WTC11 (cell line): ENCODE measurements around the gene PMF1. TPM values are rescaled to one million over a fixed set of nuclear protein-coding genes. Genes with fewer than 3 reads are reported as not detected.

Source experiments
- ATAC-seq: fragments of 200-7000 bp; cut with Tn5 transposase; 2 replicates; pipeline ENCODE4 v1.10.0; 2021; ENCODE audit warnings: mild to moderate bottlenecking, moderate library complexity
- CTCF ChIA-PET: fragments of 300-600 bp; sonication (Branson Sonifier 250); formaldehyde crosslinking; loops from one replicate; lab custom pipeline; 2021; ENCODE audit warnings: antibody characterized with exemption; lab: Charles Lee
- POLR2A ChIA-PET: fragments of 350-600 bp; sonication (Branson Sonifier 250); formaldehyde crosslinking; loops from one replicate; lab custom pipeline; 2021; ENCODE audit warnings: antibody characterized with exemption; lab: Charles Lee
- DNase-seq: peaks from one replicate; pipeline ENCODE4 v3.0.0; 2021; ENCODE audit warnings: low spot score
- H3K27ac Mint-ChIP-seq: 2 replicates; pipeline ENCODE4 v1.8.0; 2021; ENCODE audit warnings: mixed read lengths
- H3K27me3 Mint-ChIP-seq: 2 replicates; pipeline ENCODE4 v1.8.0; 2021; ENCODE audit warnings: low read depth, mild to moderate bottlenecking, moderate library complexity, mixed read lengths
- H3K36me3 Mint-ChIP-seq: 2 replicates; pipeline ENCODE4 v1.8.0; 2021; ENCODE audit warnings: mixed read lengths
- H3K4me1 Mint-ChIP-seq: 2 replicates; pipeline ENCODE4 v1.8.0; 2022; ENCODE audit warnings: mixed read lengths
- H3K4me3 Mint-ChIP-seq: 2 replicates; pipeline ENCODE4 v1.8.0; 2021; ENCODE audit warnings: mild to moderate bottlenecking, moderate library complexity, mixed read lengths
- H3K9me3 Mint-ChIP-seq: 2 replicates; pipeline ENCODE4 v1.8.0; 2021; ENCODE audit warnings: mixed read lengths
- ATF1 ChIP-seq: sonication (generic); formaldehyde crosslinking; IDR thresholded peaks from 2 replicates; pipeline ENCODE4 v1.8.1; 2023; ENCODE audit warnings: mild to moderate bottlenecking, moderate library complexity, missing genetic modification reagents
- CREB1 ChIP-seq: sonication (generic); formaldehyde crosslinking; IDR thresholded peaks from 2 replicates; pipeline ENCODE4 v1.8.0; 2023; ENCODE audit warnings: mild to moderate bottlenecking, missing genetic modification reagents
- FOXJ3 ChIP-seq: sonication (generic); formaldehyde crosslinking; IDR thresholded peaks from 2 replicates; pipeline ENCODE4 v1.9.0; 2021; ENCODE audit warnings: missing genetic modification reagents, mild to moderate bottlenecking, borderline replicate concordance
- FOXK1 ChIP-seq: sonication (generic); formaldehyde crosslinking; IDR thresholded peaks from 2 replicates; pipeline ENCODE4 v1.8.0; 2022; ENCODE audit warnings: mild to moderate bottlenecking, moderate library complexity, missing genetic modification reagents
- JAZF1 ChIP-seq: fragments of 250-450 bp; sonication (Bioruptor Pico); IDR thresholded peaks from 2 replicates; pipeline ENCODE4 v1.9.0; 2021; ENCODE audit warnings: moderate library complexity, mild to moderate bottlenecking, inconsistent platforms
- NR1H2 ChIP-seq: sonication (generic); formaldehyde crosslinking; IDR thresholded peaks from 2 replicates; pipeline ENCODE4 v1.9.0; 2021; ENCODE audit warnings: mild to moderate bottlenecking, moderate library complexity, missing genetic modification reagents
- PREB ChIP-seq: sonication (generic); formaldehyde crosslinking; IDR thresholded peaks from 2 replicates; pipeline ENCODE4 v1.8.1; 2022; ENCODE audit warnings: mild to moderate bottlenecking, missing genetic modification reagents, moderate library complexity, borderline replicate concordance
- RELA ChIP-seq: sonication (generic); formaldehyde crosslinking; IDR thresholded peaks from 2 replicates; pipeline ENCODE4 v1.8.1; 2022; ENCODE audit warnings: missing genetic modification reagents, mild to moderate bottlenecking, borderline replicate concordance
- SMAD4 ChIP-seq: sonication (generic); formaldehyde crosslinking; IDR thresholded peaks from 2 replicates; pipeline ENCODE4 v1.8.0; 2022; ENCODE audit warnings: mild to moderate bottlenecking, missing genetic modification reagents
- ZBTB21 ChIP-seq: sonication (generic); formaldehyde crosslinking; IDR thresholded peaks from 2 replicates; pipeline ENCODE4 v1.8.1; 2023; ENCODE audit warnings: mild to moderate bottlenecking, missing genetic modification reagents, borderline replicate concordance
- ZNF281 ChIP-seq: sonication (generic); formaldehyde crosslinking; IDR thresholded peaks from 2 replicates; pipeline ENCODE4 v1.8.0; 2023; ENCODE audit warnings: mild to moderate bottlenecking, missing genetic modification reagents
- ZNF317 ChIP-seq: sonication (generic); formaldehyde crosslinking; IDR thresholded peaks from 2 replicates; pipeline ENCODE4 v1.8.1; 2023; ENCODE audit warnings: low read depth, mild to moderate bottlenecking, moderate library complexity, missing genetic modification reagents, borderline replicate concordance
- ZNF423 ChIP-seq: fragments of 250-450 bp; sonication (Bioruptor Pico); IDR thresholded peaks from 2 replicates; pipeline ENCODE4 v2.1.2; 2022; ENCODE audit warnings: mild to moderate bottlenecking, moderate library complexity
- ZSCAN18 ChIP-seq: fragments of 250-450 bp; sonication (Bioruptor Pico); IDR thresholded peaks from 2 replicates; pipeline ENCODE4 v2.1.2; 2022; ENCODE audit warnings: mild to moderate bottlenecking, moderate library complexity
- total RNA-seq: library from RNA; stranded (reverse); gene quantifications from 3 replicates; pipeline ENCODE4 v1.2.3, GENCODE V29; 2021
- TF ChIP-seq, protein P1 (sequence below): sonication (generic); formaldehyde crosslinking; IDR thresholded peaks from 2 replicates; pipeline ENCODE4 v1.8.0; 2022; ENCODE audit warnings: missing genetic modification reagents
- TF ChIP-seq, protein P2 (sequence below): sonication (generic); formaldehyde crosslinking; IDR thresholded peaks from 2 replicates; pipeline ENCODE4 v1.8.1; 2023; ENCODE audit warnings: mild to moderate bottlenecking, missing genetic modification reagents, moderate library complexity
- TF ChIP-seq, protein P3 (sequence below): fragments of 250-450 bp; sonication (Bioruptor Pico); IDR thresholded peaks from 2 replicates; pipeline ENCODE4 v1.8.0; 2021; ENCODE audit warnings: mild to moderate bottlenecking

The PMF1 gene
- total RNA-seq, 1 experiment from 2014 or later: 129 TPM

GRCh38 chr1:156194300-156194652 is 18.5 kb upstream of the PMF1 start (continued):
- TF ChIP-seq ZBTB21 (CRISPR knock-in tag) (no peak), ZNF423 (no peak), JAZF1 (no peak), CREB1 (CRISPR knock-in tag) (no peak), NR1H2 (CRISPR knock-in tag) (no peak)

GRCh38 chr1:156195853-156196252 is 17.0 kb upstream of the PMF1 start:
- no peak for TF ChIP-seq RELA (CRISPR knock-in tag)
- TF ChIP-seq, protein P1, sequence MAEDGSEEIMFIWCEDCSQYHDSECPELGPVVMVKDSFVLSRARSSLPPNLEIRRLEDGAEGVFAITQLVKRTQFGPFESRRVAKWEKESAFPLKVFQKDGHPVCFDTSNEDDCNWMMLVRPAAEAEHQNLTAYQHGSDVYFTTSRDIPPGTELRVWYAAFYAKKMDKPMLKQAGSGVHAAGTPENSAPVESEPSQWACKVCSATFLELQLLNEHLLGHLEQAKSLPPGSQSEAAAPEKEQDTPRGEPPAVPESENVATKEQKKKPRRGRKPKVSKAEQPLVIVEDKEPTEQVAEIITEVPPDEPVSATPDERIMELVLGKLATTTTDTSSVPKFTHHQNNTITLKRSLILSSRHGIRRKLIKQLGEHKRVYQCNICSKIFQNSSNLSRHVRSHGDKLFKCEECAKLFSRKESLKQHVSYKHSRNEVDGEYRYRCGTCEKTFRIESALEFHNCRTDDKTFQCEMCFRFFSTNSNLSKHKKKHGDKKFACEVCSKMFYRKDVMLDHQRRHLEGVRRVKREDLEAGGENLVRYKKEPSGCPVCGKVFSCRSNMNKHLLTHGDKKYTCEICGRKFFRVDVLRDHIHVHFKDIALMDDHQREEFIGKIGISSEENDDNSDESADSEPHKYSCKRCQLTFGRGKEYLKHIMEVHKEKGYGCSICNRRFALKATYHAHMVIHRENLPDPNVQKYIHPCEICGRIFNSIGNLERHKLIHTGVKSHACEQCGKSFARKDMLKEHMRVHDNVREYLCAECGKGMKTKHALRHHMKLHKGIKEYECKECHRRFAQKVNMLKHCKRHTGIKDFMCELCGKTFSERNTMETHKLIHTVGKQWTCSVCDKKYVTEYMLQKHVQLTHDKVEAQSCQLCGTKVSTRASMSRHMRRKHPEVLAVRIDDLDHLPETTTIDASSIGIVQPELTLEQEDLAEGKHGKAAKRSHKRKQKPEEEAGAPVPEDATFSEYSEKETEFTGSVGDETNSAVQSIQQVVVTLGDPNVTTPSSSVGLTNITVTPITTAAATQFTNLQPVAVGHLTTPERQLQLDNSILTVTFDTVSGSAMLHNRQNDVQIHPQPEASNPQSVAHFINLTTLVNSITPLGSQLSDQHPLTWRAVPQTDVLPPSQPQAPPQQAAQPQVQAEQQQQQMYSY (CRISPR knock-in tag): peak; percentile 75
- ChIA-PET CTCF (interaction anchor here (1.1 kb wide), 1 partner anchor 50 kb away, joined by 3 read pairs; no protein-coding TSS in a partner anchor), POLR2A (no interaction called here)
- H3K4me3 Mint-ChIP-seq: peak overlapping the region; percentile 99
- no peaks in the 10 kb centered on the region for H3K9me3 Mint-ChIP-seq
- H3K4me1 Mint-ChIP-seq: peaks cover 35% of the 10 kb centered on the region
- H3K36me3 Mint-ChIP-seq: peaks cover 9% of the 10 kb centered on the region
- no peaks in the 10 kb centered on the region for H3K27me3 Mint-ChIP-seq
- H3K27ac Mint-ChIP-seq: peak overlapping the region; percentile 73; the same call in 1 of the 2 replicates
- DNase-seq (no peak), ATAC-seq (no peak)

DNA sequence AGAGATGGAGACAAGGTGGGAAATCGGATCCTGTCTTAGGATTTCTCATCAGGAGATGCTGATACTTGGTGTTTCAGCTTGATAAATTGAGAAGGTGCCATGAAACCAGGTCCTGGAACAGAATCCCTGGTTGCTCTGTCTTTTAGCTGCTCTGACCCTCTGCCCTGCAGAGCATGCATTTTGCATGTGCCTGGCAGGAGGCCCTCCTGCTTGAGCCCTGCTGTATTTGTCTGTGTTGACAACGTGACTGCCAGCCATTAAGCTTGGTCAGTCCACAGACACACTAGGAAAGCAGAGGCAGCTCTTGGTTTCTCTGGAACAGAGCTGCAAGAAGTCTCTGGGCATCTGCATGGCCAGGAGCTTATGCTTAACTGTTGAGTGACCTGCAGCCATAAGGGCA is 16.4 kb upstream of the PMF1 start:
- TF ChIP-seq SMAD4 (CRISPR knock-in tag) (no peak), FOXK1 (CRISPR knock-in tag) (no peak), NR1H2 (CRISPR knock-in tag) (no peak), ATF1 (CRISPR knock-in tag) (no peak), ZNF281 (CRISPR knock-in tag) (no peak), ZNF317 (no peak)
- TF ChIP-seq, protein P2, sequence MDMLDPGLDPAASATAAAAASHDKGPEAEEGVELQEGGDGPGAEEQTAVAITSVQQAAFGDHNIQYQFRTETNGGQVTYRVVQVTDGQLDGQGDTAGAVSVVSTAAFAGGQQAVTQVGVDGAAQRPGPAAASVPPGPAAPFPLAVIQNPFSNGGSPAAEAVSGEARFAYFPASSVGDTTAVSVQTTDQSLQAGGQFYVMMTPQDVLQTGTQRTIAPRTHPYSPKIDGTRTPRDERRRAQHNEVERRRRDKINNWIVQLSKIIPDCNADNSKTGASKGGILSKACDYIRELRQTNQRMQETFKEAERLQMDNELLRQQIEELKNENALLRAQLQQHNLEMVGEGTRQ (CRISPR knock-in tag): no peak
- ChIA-PET POLR2A (interaction anchor here (1.8 kb wide), 1 partner anchor 16 kb away, joined by 10 read pairs; the partner anchor contains the start of gene PMF1), CTCF (interaction anchor here (0.7 to 1.1 kb wide), 2 partner anchors 16 to 51 kb away, joined by 3 read pairs; partner anchors contain the start of gene PMF1)
- Mint-ChIP-seq H3K4me1 (peaks cover 35% of the 10 kb centered on the region), H3K27ac (no peak overlapping the region), H3K4me3 (no peak overlapping the region), H3K27me3 (no peaks in the 10 kb centered on the region), H3K36me3 (peaks cover 9% of the 10 kb centered on the region), H3K9me3 (no peaks in the 10 kb centered on the region)
- ATAC-seq: no peak
- DNase-seq: no peak

DNA sequence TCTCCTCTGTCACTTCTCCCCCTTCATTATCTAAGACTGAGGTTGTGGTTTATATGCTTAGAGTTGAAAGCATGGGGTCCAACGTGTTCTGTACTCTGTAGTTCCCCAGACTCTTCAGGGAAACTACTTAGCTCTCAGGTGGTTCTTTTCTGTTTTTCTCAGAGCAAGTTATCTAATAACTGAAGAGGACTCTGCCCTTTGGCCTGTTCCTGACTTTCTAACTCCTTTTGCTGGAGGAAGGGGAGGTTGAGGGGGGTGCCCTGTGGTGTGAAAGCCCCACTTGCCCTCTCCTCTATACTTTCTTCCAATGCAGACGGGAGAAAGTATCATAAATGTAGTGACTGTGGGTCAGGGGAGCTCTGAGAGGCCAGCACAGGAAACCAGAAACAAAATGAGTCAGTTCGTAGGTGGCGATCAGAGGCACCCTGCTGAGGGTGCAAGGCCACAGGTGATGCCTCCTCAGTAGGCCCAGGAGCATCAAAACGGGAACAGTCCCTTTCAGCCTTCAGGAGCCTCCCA is 13.9 kb upstream of the PMF1 start:
- Mint-ChIP-seq H3K27me3 (no peaks in the 10 kb centered on the region), H3K9me3 (no peaks in the 10 kb centered on the region), H3K27ac (no peak overlapping the region), H3K4me3 (no peak overlapping the region), H3K36me3 (peaks cover 9% of the 10 kb centered on the region), H3K4me1 (peaks cover 24% of the 10 kb centered on the region)
- DNase-seq (no peak), ATAC-seq (no peak)
- POLR2A ChIA-PET: interaction anchor here (0.5 kb wide), 1 partner anchor 26 kb away, joined by 5 read pairs; no protein-coding TSS in a partner anchor
- CTCF ChIA-PET: interaction anchor here (1.4 kb wide), 1 partner anchor 58 kb away, joined by 7 read pairs; no protein-coding TSS in a partner anchor
- TF ChIP-seq ZSCAN18 (CRISPR knock-in tag): no peak
- no peak for TF ChIP-seq FOXJ3 (CRISPR knock-in tag)
- no peak for TF ChIP-seq PREB (CRISPR knock-in tag)
- TF ChIP-seq, protein P3, sequence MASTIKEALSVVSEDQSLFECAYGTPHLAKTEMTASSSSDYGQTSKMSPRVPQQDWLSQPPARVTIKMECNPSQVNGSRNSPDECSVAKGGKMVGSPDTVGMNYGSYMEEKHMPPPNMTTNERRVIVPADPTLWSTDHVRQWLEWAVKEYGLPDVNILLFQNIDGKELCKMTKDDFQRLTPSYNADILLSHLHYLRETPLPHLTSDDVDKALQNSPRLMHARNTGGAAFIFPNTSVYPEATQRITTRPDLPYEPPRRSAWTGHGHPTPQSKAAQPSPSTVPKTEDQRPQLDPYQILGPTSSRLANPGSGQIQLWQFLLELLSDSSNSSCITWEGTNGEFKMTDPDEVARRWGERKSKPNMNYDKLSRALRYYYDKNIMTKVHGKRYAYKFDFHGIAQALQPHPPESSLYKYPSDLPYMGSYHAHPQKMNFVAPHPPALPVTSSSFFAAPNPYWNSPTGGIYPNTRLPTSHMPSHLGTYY (CRISPR knock-in tag): no peak
- no peak for TF ChIP-seq CREB1 (CRISPR knock-in tag)
